ENCODE data around the gene LATS2. TPM values are rescaled to one million over a fixed set of nuclear protein-coding genes. Genes with fewer than 3 reads are reported as not detected.

The LATS2 gene
- total RNA-seq, 1 experiment from 2014 or later = 18.8 TPM

DNA sequence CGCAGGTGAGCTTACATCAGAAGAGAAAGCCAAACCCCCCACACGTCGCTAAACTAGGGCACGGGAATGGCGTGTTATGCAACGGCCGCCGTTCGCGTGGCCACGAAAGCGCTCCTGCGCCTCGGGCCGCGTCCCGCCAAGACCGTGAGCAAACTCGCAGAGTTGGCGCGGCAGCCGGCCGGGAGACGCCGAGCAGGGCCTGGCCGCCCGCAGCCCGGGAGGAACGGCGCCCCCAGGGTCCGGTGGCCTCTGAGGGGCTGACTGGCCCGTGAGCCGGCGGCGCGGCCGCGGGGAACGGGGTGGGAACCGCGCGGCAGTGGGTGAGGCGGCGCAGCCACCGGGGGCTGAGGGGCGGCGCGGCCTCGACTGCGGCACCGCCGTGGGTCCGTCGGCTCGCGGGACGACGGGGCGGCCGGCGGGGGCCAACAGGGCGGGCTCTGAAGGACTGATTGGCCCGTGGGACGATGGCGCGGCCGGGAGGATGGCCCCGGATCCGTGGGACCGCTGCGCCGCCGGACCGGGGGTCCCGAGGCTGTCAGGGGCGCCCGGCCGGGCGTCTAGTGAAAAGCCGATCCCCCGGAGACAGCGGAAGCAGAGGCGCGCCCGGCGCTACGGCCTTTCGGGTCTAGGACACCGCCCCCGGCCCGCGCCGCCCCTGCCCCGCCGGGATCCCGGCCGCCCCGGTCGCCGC, 903 bp downstream of the LATS2 start:
- H3K4me2 ChIP-seq (ENCODE audit: low read length) = peak overlapping the region; percentile 87
- ChIA-PET POLR2A (no interaction called here), RAD21 (ENCODE audit: low non-redundant PET in 1 of 2, low total read pairs in 2 of 2, uncharacterized antibody in 2 of 2, unreplicated experiment in 2 of 2) (no interaction called here), CTCF (no interaction called here)
- peak overlapping the region; percentile 92 for H3K9ac ChIP-seq (ENCODE audit: low read length)
- intact Hi-C loops (cut with micrococcal nuclease) = loop anchor here (2.0 kb wide), 2 partner anchors 44 to 78 kb away; no protein-coding TSS in a partner anchor
- H4K20me1 ChIP-seq (ENCODE audit: insufficient read depth) = no peaks in the 10 kb centered on the region
- H2AFZ ChIP-seq (ENCODE audit: low read depth, low read length, poor library complexity, severe bottlenecking) = no peak overlapping the region
- peak overlapping the region; percentile 96 for H3K27ac ChIP-seq (ENCODE audit: low read depth, low read length)
- no peaks in the 10 kb centered on the region for H3K36me3 ChIP-seq (ENCODE audit: control insufficient read depth in 1 of 2, insufficient read depth in 2 of 2, low read length in 2 of 2)
- H3K9me3 ChIP-seq (ENCODE audit: control insufficient read depth in 1 of 2, insufficient read depth in 1 of 2, low read depth in 1 of 2, low read length in 2 of 2) = no peaks in the 10 kb centered on the region
- no peaks in the 10 kb centered on the region for H3K27me3 ChIP-seq (ENCODE audit: insufficient read depth, low read length)
- peaks cover 52% of the 10 kb centered on the region for H3K79me2 ChIP-seq (ENCODE audit: insufficient read depth, low read length)
- no TSS peak for BruUV-seq (replicated peaks)
- DNase-seq (ENCODE audit: low read depth, low spot score) (no peak), ATAC-seq (peak; percentile 46)
- peak overlapping the region; percentile 64 to 85 for H3K4me3 ChIP-seq (replicated peaks in 1 of 2; ENCODE audit: low read depth in 1 of 2, low read length in 2 of 2)
- peaks cover 24 to 29% of the 10 kb centered on the region in 2 experiments for H3K4me1 ChIP-seq (ENCODE audit: control insufficient read depth in 1 of 2, insufficient read depth in 2 of 2, low read length in 2 of 2)
- TF ChIP-seq, protein P1, sequence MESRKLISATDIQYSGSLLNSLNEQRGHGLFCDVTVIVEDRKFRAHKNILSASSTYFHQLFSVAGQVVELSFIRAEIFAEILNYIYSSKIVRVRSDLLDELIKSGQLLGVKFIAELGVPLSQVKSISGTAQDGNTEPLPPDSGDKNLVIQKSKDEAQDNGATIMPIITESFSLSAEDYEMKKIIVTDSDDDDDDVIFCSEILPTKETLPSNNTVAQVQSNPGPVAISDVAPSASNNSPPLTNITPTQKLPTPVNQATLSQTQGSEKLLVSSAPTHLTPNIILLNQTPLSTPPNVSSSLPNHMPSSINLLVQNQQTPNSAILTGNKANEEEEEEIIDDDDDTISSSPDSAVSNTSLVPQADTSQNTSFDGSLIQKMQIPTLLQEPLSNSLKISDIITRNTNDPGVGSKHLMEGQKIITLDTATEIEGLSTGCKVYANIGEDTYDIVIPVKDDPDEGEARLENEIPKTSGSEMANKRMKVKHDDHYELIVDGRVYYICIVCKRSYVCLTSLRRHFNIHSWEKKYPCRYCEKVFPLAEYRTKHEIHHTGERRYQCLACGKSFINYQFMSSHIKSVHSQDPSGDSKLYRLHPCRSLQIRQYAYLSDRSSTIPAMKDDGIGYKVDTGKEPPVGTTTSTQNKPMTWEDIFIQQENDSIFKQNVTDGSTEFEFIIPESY (IDR thresholded peaks at IDR 0.05; ENCODE audit: extremely low read depth, insufficient replicate concordance, low read length) = no peak
- 0 out of 2 replicates have a peak, but pooled peaks have one; percentile 32 for TF ChIP-seq SIN3A (IDR thresholded peaks at IDR 0.05; ENCODE audit: low read depth)
- peak; percentile 69 for TF ChIP-seq ZFX (IDR thresholded peaks at IDR 0.05)
- TF ChIP-seq CEBPB (IDR thresholded peaks at IDR 0.05; ENCODE audit: low read depth) = no peak
- TF ChIP-seq, protein P2, sequence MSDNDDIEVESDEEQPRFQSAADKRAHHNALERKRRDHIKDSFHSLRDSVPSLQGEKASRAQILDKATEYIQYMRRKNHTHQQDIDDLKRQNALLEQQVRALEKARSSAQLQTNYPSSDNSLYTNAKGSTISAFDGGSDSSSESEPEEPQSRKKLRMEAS (IDR thresholded peaks at IDR 0.05) = 0 out of 2 replicates have a peak, but pooled peaks have one; percentile 29
- H3K9me2 ChIP-seq (ENCODE audit: insufficient read depth) = no peaks in the 10 kb centered on the region

Measured in HCT116 (cell line).